ENCODE measurements around the gene CAMTA1.

CAMTA1 gene

DNA sequence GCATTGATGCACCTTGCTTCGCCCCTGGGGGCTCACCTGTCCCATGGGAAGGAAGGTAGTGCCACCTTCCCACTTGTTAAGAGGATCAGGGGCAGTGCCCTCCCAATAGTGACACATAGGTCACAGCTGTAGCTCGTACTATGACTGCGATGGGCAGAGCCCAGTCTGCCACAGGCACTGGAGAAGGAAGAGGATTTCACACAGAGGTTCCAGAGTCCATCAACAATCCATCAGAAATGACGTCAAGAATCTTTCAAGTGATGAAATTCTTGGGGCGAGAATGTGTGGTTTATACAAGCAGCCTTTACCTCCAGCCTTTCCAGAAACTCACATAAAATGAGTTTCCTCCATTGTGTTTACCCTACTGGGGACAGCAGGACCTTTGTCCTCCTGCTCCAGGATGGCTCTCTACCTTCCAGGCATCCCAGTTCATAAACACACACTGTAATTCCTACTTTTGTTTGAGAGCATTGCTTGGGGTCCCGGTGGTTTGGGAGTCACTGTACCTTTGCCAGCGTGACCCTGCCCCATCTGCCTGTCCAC lies 725.2 kb downstream of the CAMTA1 start:
- no peak for TF ChIP-seq CTCF (conservative IDR thresholded peaks at IDR 0.05; ENCODE audit: low read length)
- no peak overlapping the region for H3K4me3 ChIP-seq (ENCODE audit: low read length)
- DNase-seq (ENCODE audit: low read depth), result no peak

DNA sequence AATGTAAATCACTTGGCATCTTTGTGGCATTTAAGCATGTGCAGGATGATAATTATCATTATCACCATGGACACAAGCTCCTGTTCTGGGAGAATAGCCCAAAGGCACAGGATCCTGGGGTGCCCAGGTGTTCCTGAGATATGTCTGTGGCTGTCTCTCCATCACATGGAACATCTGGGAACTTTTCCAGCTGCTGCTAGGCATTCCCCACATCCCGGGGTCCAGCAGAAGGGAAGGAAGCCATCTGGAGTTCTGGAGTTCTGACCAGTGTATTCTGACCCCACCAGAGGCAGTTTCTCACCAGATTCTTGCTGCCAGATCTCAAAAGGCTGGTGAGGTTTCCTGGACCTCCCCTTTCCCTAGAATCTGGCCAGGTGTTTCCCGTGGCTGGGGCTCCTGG lies 726.1 kb downstream of the CAMTA1 start:
- no peak overlapping the region for H3K4me3 ChIP-seq (ENCODE audit: low read length)
- DNase-seq (ENCODE audit: low read depth), result no peak
- TF ChIP-seq CTCF (conservative IDR thresholded peaks at IDR 0.05; ENCODE audit: low read length), result no peak

DNA sequence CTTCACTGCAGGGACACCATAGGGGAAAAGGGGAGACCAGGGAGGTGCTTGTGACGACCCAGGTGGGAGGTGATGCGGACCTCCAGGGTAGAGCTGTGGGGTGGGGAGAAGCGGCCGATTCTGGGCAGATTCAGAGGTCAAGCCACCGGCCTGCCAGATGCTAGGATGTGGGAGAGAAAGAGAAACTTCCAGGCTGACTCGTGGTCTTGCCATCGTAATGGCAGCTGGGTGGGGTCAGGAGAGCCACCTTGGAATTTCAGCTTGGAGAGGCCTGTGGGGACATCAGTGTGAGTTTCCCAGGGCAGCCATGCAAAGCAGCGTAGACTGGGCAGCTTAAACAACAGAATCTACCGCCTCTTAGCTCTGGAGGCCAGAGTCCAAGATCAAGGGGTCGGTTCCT lies 727.8 kb downstream of the CAMTA1 start:
- TF ChIP-seq CTCF (conservative IDR thresholded peaks at IDR 0.05; ENCODE audit: low read length), result no peak
- no peak overlapping the region for H3K4me3 ChIP-seq (ENCODE audit: low read length)
- peak; percentile 16 for DNase-seq (ENCODE audit: low read depth)

- TF ChIP-seq CTCF (conservative IDR thresholded peaks at IDR 0.05; ENCODE audit: low read length), result no peak
- no peak overlapping the region for H3K4me3 ChIP-seq (ENCODE audit: low read length)
- DNase-seq (ENCODE audit: low read depth), result no peak
These were observed 729.9 kb downstream of the CAMTA1 start for GRCh38 chr1:7515175-7515574.

DNA sequence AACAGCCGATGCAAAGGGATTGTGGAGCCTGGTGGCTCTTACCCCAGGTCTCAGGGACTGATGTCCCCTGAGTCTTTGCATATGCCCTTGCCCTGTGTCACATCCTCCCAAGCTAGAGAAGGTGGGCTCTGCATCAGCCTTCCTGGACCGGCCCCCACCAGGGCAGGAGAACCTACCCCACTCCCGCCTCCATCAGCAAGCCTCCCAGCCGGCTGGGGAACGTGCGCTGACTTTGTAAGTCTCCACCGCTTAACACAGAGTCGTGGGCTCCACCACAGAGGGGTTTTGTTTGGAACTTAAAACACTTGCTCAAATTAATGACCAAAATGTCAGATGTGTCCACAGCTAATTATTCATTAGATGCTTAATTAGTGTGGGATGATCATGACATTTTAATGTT lies 730.6 kb downstream of the CAMTA1 start:
- no peak overlapping the region for H3K4me3 ChIP-seq (ENCODE audit: low read length)
- no peak for TF ChIP-seq CTCF (conservative IDR thresholded peaks at IDR 0.05; ENCODE audit: low read length)
- no peak for DNase-seq (ENCODE audit: low read depth)

DNA sequence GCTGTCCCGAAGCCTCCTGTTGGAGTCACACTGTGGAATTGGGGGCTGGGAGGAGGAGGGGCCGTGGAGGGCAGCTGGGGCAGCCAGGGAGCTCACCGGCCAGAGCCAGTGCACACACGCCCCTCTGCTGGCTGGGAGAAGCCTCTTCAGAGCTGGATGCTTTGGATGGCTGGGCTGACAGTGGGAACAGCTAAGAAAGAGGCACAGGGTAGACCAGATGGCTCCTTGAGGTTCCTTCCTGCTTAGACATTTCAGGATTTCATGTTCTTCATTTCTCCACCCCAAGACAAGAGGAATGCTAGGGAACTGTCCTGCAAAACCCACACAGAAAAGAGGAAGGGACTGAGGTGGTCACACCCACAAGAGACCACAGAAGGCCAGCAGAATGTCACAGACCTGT lies 731.1 kb downstream of the CAMTA1 start:
- H3K4me3 ChIP-seq (ENCODE audit: low read length), result no peak overlapping the region
- peak; percentile 31 for DNase-seq (ENCODE audit: low read depth)
- 0 out of 2 replicates have a peak, but pooled peaks have one; percentile 10 for TF ChIP-seq CTCF (conservative IDR thresholded peaks at IDR 0.05; ENCODE audit: low read length)

DNA sequence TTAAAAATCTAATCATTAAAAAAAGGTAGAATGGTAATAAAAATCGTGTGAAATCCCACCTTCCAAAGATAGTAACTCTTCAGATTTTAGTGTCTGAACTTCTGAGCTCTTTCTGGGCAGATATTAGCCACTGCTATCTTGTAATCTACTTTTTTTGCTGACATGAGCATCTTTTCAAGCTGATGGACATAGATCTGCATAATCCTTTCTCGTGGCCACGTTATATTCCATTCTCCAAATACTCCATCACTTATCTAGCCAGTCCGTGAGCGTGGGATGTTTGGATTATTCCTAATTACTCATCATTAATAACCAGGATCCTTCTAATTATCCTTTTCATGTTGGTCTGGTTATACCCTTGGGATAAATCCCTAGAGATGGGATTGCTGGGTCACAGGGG lies 731.7 kb downstream of the CAMTA1 start:
- no peak for TF ChIP-seq CTCF (conservative IDR thresholded peaks at IDR 0.05; ENCODE audit: low read length)
- no peak overlapping the region for H3K4me3 ChIP-seq (ENCODE audit: low read length)
- no peak for DNase-seq (ENCODE audit: low read depth)
